Activated CD4-positive, alpha-beta T cell treated with anti-CD3 and anti-CD28 coated beads, Interleukin-2, amount 50 U/mL, for 4 hours (primary cell): ENCODE results near the gene ZNF677.
"Not testable (repeated sequence)": the region's sequence is repeated elsewhere in the genome, so short reads cannot be mapped to it uniquely, and the experiment has no call there.

ENCODE experiments used
- DNase-seq, 2 experiments: peaks; one replicate each; pipeline ENCODE4 v3.0.0-alpha.2; 2020

The ZNF677 gene

DNA sequence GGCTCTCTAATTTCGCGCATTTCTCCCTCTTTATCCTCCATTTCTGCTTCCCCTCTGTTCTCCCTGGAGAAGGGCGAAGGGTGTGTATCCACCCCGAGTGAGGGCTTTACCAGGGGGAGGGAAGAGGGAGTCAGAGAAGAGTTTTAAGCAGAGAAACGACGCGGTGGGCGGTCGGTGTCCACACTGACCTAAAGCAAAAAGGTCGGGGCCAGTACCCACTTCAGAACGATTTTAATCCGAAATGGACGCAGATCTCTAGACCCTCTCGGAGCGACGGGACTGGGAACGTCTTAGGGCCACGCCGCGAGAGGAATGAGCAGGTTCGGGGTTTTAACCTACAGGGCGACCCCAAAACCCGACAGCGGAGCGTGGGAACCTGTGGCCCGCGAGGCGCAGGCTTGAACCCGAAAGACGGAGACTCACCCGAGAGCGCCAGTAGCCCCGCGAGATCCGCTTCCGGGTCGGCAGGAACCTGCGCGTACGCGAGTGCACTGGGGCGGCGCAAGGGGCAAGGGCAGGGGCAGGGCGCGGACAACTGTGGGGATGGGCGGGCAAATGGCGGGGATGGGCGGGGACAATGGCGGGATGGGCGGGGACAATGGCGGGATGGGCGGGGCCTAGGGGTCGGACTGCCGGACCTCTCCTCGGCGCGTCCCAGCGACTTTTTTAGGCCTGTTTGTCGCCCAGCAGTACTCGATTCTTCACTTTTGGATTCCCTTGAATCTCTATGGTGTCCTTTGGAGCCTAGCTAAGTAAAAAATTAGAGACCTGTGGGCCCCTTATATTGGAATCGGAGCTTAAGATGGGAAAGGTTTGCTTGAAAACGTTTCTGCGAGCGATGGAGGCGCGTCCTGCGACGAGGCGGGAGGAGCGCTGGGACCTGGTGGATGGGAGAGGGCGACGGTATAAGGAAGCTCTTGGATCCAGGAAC lies at the start of gene ZNF677:
Gene ZNF677, minus strand, starts transcription at position 463 of the 931 bp plus-strand sequence. CDS start 3,323 bp downstream, outside the sequence.
- peak; percentile 73 for DNase-seq

DNA sequence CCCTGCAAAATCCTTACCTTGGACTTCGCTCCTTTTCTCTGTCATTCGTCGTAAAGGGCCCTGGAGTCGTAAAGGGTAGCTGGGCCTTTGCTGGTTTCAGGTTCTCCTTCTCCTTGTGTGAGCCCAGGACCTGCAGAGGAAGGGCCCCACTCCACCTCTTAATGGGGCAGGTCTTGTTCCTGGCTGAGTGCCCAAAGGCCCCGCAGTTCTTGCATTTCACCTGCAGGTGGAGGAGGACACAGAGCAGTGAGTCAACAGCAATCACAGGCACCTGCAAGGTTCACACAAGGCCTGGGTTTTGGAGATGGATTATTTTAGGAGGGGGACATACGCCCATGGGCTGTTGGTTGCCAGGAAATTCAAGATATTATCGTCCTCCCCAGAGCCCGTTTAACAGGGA lies 46.7 kb upstream of the ZNF677 start:
- DNase-seq: not testable (repeated sequence)

DNA sequence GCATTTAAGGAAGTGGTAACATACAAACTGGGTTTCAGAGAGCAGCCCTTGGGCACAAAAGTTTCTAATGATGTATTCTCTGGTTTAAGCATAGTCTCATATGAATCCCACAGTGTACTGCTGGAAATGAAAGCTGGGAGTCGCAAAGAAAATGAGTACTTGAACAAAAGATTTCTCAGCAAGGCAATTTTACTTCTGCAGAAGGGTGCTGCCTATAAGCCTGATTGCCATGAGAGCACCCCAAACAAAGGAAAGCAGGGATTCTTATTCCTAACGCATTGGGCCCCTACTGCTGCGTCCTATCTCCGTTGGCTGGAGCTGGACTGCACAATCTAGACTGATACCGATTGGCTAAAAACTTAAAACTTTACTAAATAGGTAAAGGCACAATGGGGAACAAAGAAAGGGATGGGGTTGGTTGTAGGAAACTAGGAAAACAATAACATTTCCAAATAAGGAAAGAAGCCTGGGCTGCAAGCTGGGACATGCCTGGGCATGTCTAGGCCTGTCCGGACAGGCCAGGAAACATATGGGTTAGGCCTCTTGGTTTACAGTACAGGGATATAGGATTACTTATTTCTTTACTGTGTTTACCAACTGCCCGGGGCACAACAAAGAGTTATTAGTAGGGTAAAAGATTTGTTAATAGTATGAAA lies 40.2 kb upstream of the ZNF677 start:
- no peak for DNase-seq

DNA sequence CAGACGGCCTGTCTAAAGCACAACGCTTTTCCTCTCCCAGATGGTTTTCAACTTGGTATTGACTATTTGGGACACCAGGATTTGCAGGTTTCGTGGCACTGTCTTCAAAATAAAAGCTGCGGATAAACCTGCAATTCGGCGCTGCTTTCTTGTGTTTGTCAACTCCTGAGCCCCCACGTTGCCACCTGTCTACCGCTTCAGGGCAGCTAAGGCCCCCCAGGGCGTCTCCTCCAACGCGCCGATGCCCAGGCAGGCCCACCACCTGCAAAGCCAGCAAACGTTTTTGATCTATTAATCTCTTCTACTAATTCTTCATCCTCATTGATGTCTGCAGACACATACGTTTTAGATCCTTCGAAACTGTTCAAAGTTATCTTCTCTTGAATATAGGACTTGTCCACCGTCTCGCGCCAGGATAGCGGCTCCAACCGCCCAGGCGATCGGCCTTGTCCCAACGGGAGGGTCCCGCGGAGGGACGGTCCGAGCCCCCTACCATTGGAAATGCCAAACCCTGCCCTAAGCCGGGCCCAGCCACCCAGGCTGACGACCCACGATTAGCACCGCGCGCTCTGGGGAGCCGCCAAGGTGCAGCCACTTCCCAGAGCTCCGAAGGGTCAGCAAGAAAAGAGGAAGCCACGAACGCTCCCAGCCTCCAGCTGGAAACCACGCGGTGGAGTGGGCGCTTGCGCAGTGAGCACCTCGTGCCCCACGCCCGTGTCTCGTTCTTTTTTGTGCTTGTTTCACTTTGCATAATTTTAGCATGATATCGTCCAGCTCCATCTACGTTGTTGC lies 36.3 kb upstream of the ZNF677 start:
- no peak for DNase-seq

DNA sequence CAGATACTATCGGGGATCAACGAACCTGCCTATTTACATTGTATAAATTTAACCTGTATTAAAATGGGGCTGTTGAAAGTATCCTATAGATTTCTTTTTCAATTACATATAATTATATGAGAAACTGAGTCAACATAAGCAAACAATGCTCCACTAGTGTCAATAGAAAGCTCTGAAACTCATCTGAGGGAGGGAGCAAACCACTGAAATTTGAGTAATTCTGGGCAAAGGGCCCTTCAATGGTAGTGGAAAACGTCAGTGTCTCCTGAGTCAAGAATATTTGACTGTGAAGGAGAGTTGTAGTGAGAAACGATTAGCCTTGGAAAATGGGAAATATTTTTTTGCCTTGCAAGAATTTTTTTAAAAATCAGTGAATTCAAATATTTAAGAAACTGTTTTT lies 30.4 kb upstream of the ZNF677 start:
- no peak for DNase-seq

DNA sequence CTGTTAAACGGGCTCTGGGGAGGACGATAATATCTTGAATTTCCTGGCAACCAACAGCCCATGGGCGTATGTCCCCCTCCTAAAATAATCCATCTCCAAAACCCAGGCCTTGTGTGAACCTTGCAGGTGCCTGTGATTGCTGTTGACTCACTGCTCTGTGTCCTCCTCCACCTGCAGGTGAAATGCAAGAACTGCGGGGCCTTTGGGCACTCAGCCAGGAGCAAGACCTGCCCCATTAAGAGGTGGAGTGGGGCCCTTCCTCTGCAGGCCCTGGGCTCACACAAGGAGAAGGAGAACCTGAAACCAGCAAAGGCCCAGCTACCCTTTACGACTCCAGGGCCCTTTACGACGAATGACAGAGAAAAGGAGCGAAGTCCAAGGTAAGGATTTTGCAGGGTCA lies 27.3 kb upstream of the ZNF677 start:
- peak in 1 of 2 experiments; percentile 7 for DNase-seq

DNA sequence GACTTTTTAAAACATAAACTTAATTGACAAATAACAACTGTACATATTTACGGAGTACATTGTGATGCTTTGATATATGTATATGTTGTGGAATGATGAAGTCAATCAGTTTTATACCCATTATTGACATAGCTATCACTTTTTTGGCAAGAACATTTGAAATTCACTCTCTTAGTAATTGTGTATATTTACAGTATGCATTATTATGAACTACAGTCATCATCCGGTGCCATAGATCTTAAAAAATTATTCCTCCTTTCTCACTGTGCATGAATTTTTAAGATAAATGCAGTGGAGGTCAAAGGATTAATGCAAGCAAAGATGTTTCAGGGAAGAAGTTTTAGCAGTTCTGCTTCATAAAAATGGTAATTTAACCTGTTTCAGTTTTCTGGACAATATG lies 20.8 kb upstream of the ZNF677 start:
- DNase-seq: no peak

DNA sequence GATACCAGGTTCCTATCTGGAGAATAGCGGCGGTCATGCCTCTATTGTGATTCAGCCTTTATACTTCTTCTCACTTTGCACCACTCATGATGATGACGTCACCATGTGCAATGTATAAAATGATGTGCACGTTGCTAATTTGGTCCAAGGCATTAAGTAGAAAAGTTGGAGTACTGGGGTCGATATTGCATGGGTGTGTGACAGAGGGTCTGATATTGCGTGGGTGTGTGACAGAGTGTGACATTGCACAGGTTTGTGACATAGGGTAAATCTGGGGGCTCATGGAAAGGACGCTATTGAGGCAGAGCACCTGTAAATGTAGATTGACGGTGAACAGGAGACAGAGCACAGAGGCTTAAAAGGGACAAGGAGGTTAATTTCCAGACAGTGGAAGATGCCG lies 17.4 kb upstream of the ZNF677 start:
- DNase-seq: no peak

DNA sequence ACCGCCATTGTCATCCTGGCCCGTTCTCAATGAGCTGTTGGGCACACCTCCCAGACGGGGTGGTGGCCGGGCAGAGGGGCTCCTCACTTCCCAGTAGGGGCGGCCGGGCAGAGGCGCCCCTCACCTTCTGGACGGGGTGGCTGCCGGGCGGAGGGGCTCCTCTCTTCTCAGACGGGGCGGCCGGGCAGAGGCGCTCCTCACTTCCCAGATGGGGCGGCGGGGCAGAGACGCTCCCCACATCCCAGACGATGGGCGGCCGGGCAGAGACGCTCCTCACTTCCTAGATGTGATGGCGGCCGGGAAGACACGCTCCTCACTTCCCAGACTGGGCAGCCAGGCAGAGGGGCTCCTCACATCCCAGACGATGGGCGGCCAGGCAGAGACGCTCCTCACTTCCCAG lies 15.2 kb upstream of the ZNF677 start:
- DNase-seq: not testable (repeated sequence)

DNA sequence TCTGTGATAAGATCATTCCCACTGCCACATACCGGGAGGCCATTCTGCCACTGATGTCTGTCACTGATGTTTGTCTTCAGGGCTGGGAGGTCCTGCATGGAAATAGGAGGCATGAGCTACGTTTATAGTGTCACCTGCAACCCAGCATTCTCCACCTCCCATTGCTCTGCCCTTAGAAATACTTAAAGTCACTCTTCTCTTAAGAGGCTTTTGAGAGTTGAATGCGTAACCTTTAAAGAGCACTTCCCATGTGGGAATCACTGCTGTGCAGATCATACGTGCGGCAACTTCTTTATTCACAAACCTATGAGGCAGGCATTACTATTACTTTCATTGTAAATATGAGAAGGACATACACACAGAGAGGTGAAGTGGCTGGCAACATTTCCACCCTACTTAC lies 12.9 kb upstream of the ZNF677 start, which contains the start of gene VN1R4:
Gene VN1R4, minus strand, starts transcription at position 101 of the 400 bp plus-strand sequence. Its CDS starts 58 bp downstream, at position 43.
- DNase-seq: not testable (repeated sequence)

DNA sequence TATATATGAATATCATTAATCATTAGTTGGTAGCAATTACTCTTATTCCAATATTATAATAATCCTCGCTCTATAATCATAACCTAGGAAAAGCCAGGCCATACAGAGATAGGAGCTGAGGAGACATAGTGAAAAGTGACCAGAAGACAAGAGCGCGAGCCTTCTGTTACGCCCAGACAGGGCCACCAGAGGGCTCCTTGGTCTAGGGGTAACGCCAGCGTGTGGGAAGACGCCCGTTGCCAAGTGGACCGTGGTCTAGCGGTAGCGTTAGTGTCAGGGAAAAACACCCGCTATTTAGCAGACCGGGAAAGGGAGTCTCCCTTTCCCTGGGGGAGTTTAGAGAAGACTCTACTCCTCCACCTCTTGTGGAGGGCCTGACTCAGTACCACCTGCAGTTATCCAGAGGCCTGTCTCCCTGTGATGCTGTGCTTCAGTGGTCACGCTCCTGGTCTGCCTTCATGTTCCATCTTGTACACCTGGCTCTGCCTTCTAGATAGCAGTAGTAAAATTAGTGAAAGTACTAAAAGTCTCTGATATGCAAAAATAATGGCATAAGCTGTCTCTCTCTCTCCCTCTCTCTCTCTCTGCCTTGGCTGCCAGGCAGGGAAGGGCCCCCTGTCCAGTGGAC lies 3.2 kb upstream of the ZNF677 start, which contains the start of gene VN1R2:
Gene VN1R2, plus strand, starts transcription at position 578 of the 628 bp plus-strand sequence. CDS start 84 bp downstream, outside the sequence.
- DNase-seq: not testable (repeated sequence)

DNA sequence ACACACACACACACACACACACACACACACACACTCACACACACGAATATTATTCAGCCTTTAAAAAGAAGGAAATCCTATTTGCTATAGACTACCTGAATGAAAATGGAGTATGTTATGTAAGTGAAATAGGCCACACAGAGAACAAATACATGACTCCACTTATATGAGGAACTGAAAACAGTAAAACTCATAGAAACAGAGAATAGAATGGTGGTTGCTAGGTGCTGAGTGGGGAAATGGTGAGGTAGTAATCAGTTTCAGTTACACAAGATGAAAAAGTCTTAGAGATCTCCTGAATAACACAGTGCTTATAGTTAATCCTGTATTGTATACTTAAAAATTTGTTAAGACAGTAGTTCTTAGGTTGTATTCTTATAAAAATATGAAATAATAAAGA lies 8.2 kb downstream of the ZNF677 start:
- DNase-seq: no peak

DNA sequence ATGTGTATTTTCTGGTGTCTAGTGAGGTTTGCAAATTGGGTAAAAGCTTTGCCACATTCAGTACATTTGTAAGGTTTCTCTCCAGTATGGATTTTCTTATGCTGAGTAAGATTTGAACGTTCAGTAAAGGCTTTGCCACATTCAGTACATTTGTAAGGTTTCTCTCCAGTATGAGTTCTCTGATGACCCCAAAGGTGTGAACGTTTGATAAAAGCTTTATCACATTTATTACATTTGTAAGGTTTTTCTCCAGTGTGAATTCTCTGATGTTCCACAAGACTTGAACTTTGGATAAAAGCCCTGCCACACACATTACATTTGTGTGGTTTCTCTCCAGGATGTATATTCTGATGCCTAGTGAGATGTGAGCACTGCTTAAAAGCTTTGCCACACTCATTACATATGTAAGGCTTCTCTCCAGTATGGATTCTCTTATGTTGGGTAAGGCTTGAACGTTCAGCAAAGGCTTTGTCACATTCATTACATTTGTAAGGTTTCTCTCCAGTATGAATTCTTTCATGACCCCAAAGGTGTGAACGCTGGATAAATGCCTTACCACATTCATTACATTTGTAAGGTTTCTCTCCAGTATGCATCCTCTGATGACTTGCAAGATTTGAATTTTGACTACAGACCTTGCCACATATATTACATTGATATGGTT lies 17.4 kb downstream of the ZNF677 start:
- DNase-seq: no peak

DNA sequence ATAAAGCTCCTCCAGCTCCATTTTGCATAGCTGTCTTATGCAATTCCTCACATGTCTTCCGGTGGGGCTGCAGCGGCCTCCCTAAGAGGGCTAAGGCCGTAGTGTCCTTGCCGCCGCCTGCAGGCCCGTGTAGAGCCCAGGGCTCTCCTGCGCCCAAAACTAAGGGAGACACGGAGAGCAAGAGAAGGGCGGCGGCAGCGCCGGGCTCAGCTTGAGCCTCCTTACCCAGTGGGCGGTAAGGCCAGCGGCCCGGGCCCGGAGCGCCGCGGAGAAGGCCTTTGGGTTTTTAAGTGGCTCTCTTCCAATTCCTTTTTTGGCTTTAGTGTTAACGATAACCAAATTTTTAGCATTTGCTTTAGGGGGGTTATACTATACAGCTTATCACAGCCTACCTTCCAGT lies 30.1 kb downstream of the ZNF677 start:
- no peak for DNase-seq

DNA sequence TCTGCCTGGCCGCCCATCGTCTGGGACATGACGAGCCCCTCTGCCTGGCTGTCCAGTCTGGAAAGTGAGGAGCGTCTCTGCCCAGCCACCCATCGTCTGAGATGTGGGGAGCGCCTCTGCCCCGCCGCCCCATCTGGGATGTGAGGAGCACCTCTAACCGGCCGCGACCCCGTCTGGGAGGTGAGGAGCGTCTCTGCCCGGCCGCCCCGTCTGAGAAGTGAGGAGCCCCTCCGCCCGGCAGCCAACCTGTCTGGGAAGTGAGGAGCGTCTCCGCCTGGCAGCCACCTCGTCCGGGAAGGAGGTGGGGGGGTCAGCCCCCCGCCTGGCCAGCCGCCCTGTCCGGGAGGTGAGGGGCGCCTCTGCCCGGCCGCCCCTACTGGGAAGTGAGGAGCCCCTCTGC lies 32.0 kb downstream of the ZNF677 start:
- DNase-seq: not testable (repeated sequence)

DNA sequence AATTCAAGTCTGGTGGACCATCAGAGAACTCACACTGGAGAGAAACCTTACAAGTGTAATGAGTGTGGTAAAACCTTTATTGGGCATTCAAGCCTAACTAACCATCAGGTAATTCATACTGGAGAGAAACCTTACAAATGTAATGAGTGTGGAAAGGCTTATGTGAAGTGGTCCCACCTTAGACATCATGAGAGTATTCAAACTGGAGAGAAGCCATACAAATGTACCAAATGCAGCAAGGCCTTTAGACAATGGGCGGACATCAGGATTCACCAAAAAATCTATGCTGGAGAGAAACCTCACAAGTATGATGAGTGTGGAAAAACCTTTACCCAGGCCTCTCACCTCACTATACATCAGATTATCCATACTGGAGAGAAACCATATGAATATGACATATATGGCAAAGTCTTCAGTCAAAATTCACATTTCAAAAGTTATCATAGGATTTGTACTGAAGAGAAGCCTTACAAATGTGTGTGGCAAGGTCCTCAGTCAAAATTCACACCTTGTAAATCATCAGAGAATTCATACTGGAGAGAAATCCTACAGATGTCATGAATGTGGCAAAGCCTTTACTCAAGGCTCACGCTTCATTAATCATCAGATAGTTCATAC lies 41.9 kb downstream of the ZNF677 start:
- DNase-seq: no peak

DNA sequence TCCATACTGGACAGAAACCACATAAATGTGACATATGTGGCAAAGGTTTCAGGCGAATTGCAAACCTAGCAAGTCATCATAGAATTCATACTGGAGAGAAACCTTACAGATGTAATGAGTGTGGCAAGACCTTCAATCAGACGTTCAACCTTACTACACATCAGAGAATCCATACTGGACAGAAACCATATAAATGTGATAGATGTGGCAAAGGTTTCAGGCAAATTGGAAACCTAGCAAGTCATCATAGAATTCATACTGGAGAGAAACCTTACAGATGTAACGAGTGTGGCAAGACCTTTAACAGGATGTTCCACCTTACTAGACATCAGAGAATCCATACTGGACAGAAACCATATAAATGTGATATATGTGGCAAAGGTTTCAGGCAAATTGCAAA lies 43.1 kb downstream of the ZNF677 start:
- DNase-seq: not testable (repeated sequence)

DNA sequence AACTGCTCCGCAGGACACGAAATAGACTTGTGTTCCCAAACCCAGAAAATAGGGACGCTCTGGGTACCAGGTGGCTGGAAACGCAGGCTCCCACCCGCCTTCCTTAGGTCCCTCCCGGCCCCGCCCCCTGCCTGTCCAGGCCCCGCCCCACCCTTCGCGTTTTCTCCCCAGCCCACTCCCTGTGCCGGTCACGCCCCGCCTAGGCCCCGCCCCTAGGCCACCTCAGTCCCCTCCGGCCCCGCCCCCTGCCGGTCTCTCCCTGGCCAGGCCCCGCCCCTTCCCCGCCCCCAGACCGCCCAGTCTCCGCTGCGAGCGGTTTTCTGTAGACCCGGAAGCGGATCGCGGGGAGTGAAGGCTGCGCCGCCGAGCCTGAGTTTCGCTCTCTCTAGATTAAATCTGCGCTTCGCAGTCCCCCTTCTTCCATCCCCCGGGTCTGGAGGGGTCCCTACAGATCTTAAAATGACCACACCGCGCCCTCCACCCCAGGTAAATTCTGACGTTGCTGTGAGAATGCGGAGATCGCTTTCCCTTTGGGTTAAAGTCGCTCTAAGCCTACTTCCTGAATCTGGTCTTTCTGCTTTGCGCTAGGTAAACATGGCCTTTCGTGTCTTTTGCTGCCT lies 57.8 kb downstream of the ZNF677 start:
- DNase-seq: peak; percentile 99

DNA sequence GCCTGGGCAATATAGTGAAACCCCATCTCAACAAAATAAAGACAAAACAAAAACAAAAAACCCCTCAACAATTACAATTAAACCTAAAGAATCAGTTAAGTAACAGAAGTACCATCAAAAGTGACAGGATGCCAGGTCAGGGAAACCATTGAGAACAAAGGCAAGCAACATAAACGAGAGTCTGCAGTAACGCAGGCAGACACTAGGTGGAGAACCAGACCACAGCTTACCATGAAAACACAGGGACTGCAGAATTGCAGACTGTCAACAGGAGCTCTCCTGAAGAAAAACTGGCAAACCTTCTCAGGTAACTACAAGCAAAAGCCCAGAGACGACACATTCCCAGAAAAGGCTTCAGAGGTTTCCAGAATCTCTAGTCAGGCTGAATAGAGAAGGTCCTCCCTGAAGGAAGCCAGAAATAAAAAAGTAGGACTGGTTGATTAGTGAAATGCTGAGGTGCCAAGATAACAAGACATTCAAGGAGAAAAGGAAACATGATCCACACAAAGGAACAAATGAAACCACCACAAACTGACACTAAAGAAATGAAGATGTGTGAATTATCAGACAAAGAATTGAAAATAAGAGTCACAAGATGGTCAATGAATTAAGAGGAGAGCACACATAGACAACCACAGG lies 59.3 kb downstream of the ZNF677 start:
- peak; percentile 59 to 62 for DNase-seq

DNA sequence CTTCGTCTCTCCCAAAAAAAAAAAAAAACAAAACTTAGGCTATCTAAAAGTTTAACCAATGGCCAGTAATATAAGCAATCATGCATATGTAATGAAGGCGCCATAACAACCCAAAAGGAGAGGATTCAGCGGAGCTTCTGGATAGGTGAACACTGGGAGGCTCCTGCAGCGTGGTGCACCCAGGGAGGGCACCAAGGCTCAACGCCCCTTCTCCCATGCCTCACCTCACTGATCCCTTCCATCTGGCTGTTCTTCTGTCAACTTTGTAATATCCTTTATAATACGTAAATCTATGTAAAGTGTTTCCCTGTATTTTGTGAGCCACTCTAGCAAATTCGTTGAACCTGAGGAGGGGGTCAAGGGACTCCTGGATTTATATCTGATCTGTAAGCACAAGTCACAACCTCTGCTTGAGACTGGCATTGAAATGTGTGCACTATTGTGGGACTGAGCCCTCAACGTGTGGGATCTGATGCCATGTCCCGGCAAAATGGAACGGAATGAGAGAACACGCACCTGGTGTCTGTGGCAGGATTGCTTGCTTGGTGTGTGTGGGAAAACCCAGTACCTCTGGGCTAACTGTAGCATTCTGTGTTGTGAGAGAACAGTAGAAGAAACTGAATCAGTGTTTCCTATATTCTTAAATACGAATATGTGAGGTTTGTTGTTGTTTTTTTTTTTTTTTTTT lies 61.0 kb downstream of the ZNF677 start:
- DNase-seq: no peak
